ENCODE results near the gene NT5DC2. TPM values are rescaled to one million over a fixed set of nuclear protein-coding genes. Genes with fewer than 3 reads are reported as not detected.

The NT5DC2 gene
- total and polyA plus RNA-seq, 5 experiments from 2014 or later, result 0.28 to 3.5 (median 1.3) TPM; not detected in 1

- Mint-ChIP-seq H3K27me3 (no peaks in the 10 kb centered on the region), H3K4me3 (no peak overlapping the region), H3K9me3 (no peaks in the 10 kb centered on the region), H3K4me1 (peaks cover 0 to 2% (median 0%) of the 10 kb centered on the region in 4 donors), H3K36me3 (peaks cover 0 to 61% (median 13%) of the 10 kb centered on the region in 3 donors), H3K27ac (peak overlapping the region in 2 of 10 donors; percentile 21 to 74)
- ATAC-seq, result no peak
- POLR2A ChIA-PET, result no interaction called here
- no peak for DNase-seq
Observed at GRCh38 chr3:52483577-52484381, 49.9 kb downstream of the NT5DC2 start.

DNA sequence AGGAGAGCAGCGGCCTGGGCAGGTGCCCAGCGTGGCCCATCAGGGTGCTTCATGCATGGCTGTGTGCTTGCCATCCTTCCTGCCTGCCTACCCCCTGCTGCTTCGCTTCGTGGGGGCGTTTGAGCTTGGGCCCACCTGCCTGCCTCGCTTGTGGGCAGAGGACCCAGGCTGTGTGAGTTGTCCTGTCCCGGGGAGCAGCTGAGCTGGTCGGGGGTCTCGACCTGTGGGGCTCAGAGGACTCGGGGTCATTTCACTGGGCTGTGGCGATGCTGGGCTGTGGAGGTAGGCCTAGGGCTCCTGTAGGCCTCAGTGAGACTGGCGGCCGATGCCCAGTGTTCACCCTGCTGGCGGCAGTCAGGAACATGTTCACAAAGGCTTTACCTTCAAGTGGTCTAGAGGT, 50.6 kb downstream of the NT5DC2 start:
- peak overlapping the region in 1 of 10 donors; percentile 74 for H3K27ac Mint-ChIP-seq
- peaks cover 0 to 2% (median 0%) of the 10 kb centered on the region in 4 donors for H3K4me1 Mint-ChIP-seq
- peaks cover 0 to 63% (median 13%) of the 10 kb centered on the region in 3 donors for H3K36me3 Mint-ChIP-seq
- no peaks in the 10 kb centered on the region for H3K27me3 Mint-ChIP-seq
- no peak for DNase-seq
- POLR2A ChIA-PET, result no interaction called here
- H3K4me3 Mint-ChIP-seq, result no peak overlapping the region
- no peak for ATAC-seq
- H3K9me3 Mint-ChIP-seq, result no peaks in the 10 kb centered on the region

DNA sequence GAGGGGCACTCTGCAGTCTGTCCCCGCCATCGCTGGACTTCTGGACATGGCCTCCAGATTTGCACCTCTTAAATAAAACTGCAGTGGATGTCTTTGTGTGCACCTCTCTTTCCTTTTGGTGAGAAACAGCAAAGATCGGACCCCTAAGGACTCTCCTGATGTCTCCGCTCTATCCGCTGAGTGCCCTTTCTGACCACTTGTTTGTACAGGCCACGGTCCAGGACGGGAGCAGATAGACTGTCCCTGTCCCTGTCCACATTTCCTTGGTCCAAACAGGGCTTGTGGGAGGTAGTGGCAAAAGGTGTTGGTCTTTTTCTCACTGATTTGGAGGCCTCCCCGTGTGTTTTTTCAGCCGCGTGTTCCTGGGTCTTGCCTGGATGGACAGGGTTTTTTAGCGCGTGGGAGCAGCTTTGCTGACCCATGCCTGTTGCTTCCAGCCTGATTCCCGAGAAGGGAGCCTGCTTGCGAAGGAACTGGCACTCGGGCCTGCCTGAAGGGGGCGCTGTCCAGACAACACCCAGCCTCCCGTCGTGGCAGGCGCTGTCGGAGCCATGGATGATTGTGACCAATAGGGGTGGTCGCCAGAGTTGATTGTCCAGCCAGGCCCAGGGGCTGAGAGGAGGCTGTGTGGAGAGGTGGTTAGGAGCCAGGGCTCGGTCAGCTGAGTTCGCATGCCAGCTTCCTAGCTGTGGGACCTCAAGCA, 51.7 kb downstream of the NT5DC2 start:
- H3K27me3 Mint-ChIP-seq, result no peaks in the 10 kb centered on the region
- POLR2A ChIA-PET, result no interaction called here
- ATAC-seq, result no peak
- H3K27ac Mint-ChIP-seq, result peak overlapping the region in 1 of 10 donors; percentile 84
- H3K4me1 Mint-ChIP-seq, result no peaks in the 10 kb centered on the region
- H3K4me3 Mint-ChIP-seq, result no peak overlapping the region
- no peaks in the 10 kb centered on the region for H3K9me3 Mint-ChIP-seq
- DNase-seq, result peak in 2 of 10 donors; percentile 16 to 26
- H3K36me3 Mint-ChIP-seq, result peaks cover 0 to 64% (median 11%) of the 10 kb centered on the region in 3 donors

DNA sequence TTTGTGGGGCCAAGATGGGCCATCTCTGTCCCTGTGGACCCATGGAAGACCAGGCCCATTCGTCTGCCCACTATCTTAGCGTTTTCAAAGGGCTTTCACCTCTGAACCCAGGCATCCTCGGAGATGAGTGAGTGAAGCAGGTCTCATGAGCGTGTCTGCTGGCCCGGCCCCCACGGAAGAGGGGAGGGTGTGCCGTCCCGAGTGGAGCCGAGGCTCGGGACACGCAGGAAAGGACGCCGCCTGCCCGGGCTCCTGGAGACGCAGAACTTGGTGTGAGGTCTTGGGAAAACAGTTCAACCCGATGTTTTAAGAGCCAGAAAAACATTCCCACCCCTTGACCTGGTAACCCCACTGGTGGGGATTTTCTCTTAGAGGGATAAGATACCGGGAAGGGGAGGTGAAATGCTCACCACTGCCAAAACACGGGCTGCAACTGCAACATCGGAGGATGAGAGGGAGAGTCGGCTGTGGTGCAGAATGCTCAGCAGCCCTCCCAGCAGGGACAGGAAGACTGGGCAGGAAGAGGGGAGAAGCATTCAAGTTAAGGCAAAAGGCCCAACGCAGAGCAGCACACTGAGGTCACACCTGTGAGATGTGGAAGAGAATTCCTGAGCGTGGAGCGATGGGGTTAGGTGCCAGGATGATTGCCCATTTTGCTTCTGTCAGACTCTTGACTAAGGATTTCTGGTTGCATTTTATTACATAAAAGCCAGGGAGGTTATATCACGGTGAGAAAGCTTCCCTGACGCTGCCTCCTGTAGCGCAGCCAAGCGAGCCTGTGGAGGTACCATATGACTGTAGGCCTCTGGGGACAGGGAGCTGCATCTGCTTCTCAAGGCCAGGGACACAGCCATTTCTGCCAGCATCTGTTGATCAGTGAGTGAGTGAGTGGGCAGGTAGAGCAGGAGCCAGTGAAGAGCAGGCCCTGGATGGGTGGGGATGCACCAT, 52.6 kb downstream of the NT5DC2 start:
- H3K27me3 Mint-ChIP-seq, result no peaks in the 10 kb centered on the region
- no peak overlapping the region for H3K4me3 Mint-ChIP-seq
- H3K4me1 Mint-ChIP-seq, result no peaks in the 10 kb centered on the region
- peaks cover 0 to 62% (median 11%) of the 10 kb centered on the region in 3 donors for H3K36me3 Mint-ChIP-seq
- no peaks in the 10 kb centered on the region for H3K9me3 Mint-ChIP-seq
- ATAC-seq (peak in 1 of 2 donors; percentile 13), DNase-seq (no peak)
- peak overlapping the region in 2 of 10 donors; percentile 41 to 84 for H3K27ac Mint-ChIP-seq
- POLR2A ChIA-PET, result no interaction called here

GRCh38 chr3:52479877-52480575, 53.6 kb downstream of the NT5DC2 start:
- Mint-ChIP-seq H3K27ac (peak overlapping the region in 2 of 10 donors; percentile 29 to 53), H3K4me3 (no peak overlapping the region), H3K9me3 (no peaks in the 10 kb centered on the region), H3K36me3 (peaks cover 0 to 70% (median 9%) of the 10 kb centered on the region in 3 donors), H3K27me3 (no peaks in the 10 kb centered on the region), H3K4me1 (no peaks in the 10 kb centered on the region)
- ATAC-seq (no peak), DNase-seq (no peak)
- POLR2A ChIA-PET, result interaction anchor here (0.6 kb wide), 1 partner anchor 84 kb away, joined by 9 read pairs; no protein-coding TSS in a partner anchor

- peaks cover 0 to 75% (median 9%) of the 10 kb centered on the region in 3 donors for H3K36me3 Mint-ChIP-seq
Observed at GRCh38 chr3:52479037-52479876, 54.4 kb downstream of the NT5DC2 start.

GRCh38 chr3:52477796-52478095, 55.9 kb downstream of the NT5DC2 start:
- Mint-ChIP-seq H3K36me3 (peaks cover 0 to 82% (median 8%) of the 10 kb centered on the region in 3 donors), H3K27me3 (no peaks in the 10 kb centered on the region), H3K4me3 (no peak overlapping the region)

More at GRCh38 chr3:52479037-52479876, 54.4 kb downstream of the NT5DC2 start:
- ATAC-seq (no peak), DNase-seq (peak in 1 of 10 donors; percentile 45)
- Mint-ChIP-seq H3K4me1 (no peaks in the 10 kb centered on the region), H3K9me3 (no peaks in the 10 kb centered on the region), H3K27ac (peak overlapping the region in 5 of 10 donors; percentile 29 to 62 (median 50)), H3K4me3 (peak overlapping the region in 1 of 10 donors; percentile 14), H3K27me3 (no peaks in the 10 kb centered on the region)
- POLR2A ChIA-PET, result interaction anchor here (0.6 kb wide), 1 partner anchor 83 kb away, joined by 9 read pairs; no protein-coding TSS in a partner anchor

GRCh38 chr3:52477076-52477795, 56.4 kb downstream of the NT5DC2 start:
- DNase-seq, result peak in 1 of 10 donors; percentile 36
- H3K27ac Mint-ChIP-seq, result no peak overlapping the region
- no peak overlapping the region for H3K4me3 Mint-ChIP-seq
- no peaks in the 10 kb centered on the region for H3K4me1 Mint-ChIP-seq
- peaks cover 0 to 83% (median 8%) of the 10 kb centered on the region in 3 donors for H3K36me3 Mint-ChIP-seq
- no peaks in the 10 kb centered on the region for H3K27me3 Mint-ChIP-seq
- no peak for ATAC-seq
- POLR2A ChIA-PET, result no interaction called here
- no peaks in the 10 kb centered on the region for H3K9me3 Mint-ChIP-seq

More at GRCh38 chr3:52477796-52478095, 55.9 kb downstream of the NT5DC2 start:
- no peaks in the 10 kb centered on the region for H3K4me1 Mint-ChIP-seq
- DNase-seq (no peak), ATAC-seq (no peak)
- H3K9me3 Mint-ChIP-seq, result no peaks in the 10 kb centered on the region
- no peak overlapping the region for H3K27ac Mint-ChIP-seq
- POLR2A ChIA-PET, result no interaction called here
